GM12878 (cell line): ENCODE measurements around the gene DDX20. TPM values are rescaled to one million over a fixed set of nuclear protein-coding genes. Genes with fewer than 3 reads are reported as not detected.

Experiments
- ATAC-seq: fragments of 200-7000 bp; cut with Tn5 transposase; 3 replicates; pipeline ENCODE4 v1.9.1; 2020; ENCODE audit warnings: mild to moderate bottlenecking, moderate library complexity
- BruUV-seq: library from RNA; stranded (reverse); fragments of 400-500 nt; replicated peaks from 2 replicates; lab custom pipeline; 2021; lab: Mats Ljungman, UMichigan
- CTCF ChIA-PET: fragments of 300-600 bp; sonication (Branson Sonifier 250); formaldehyde crosslinking; extraction: SDS; loops from one replicate; lab custom pipeline; 2021; ENCODE audit warnings: inconsistent platforms; lab: Yijun Ruan, JAX
- POLR2A ChIA-PET: fragments of 350-600 bp; formaldehyde crosslinking; extraction: SDS; loops from one replicate; lab custom pipeline; 2021; ENCODE audit warnings: inconsistent platforms; lab: Charles Lee
- RAD21 ChIA-PET: fragments of 300-600 bp; sonication (Branson Sonifier 250); formaldehyde crosslinking; loops from one replicate; lab custom pipeline; 2023; ENCODE audit warnings: antibody characterized with exemption; ENCODE audit not compliant: unreplicated experiment; lab: Charles Lee
- SMC1A ChIA-PET: fragments of 300-600 bp; sonication (Branson Sonifier 250); formaldehyde crosslinking; loops from one replicate; lab custom pipeline; 2023; ENCODE audit not compliant: unreplicated experiment, uncharacterized antibody; lab: Charles Lee
- DNase-seq: peaks from one replicate; pipeline ENCODE4 v3.0.0-alpha.2; 2011; ENCODE audit warnings: low read depth, low spot score
- FAIRE-seq: peaks from 3 replicates; lab custom pipeline; 2011; peaks lifted over from hg19 to GRCh38; lab: Jason Lieb, UNC
- H2AFZ ChIP-seq: 2 replicates; pipeline ENCODE4 v1.6.0; 2011; ENCODE audit warnings: low read depth, low read length, control low read depth; ENCODE audit not compliant: control insufficient read depth
- H3K27ac ChIP-seq: 2 replicates; pipeline ENCODE4 v1.5.1; 2011; ENCODE audit warnings: control low read depth; ENCODE audit not compliant: control insufficient read depth, insufficient read depth
- H3K27me3 ChIP-seq, 2 experiments: replicated peaks in 1 of 2; 2 replicates each; pipeline versions ENCODE4 v1.6.0 to v1.6.1; 2011; ENCODE audit warnings: low read length in 1 of 2; ENCODE audit not compliant: control insufficient read depth in 2 of 2, insufficient read depth in 2 of 2
- H3K36me3 ChIP-seq, 2 experiments: 2 replicates each; pipeline ENCODE4 v1.5.1; 2011; ENCODE audit warnings: low read length in 1 of 2; ENCODE audit not compliant: control insufficient read depth in 2 of 2, insufficient read depth in 2 of 2
- H3K4me1 ChIP-seq: 2 replicates; pipeline ENCODE4 v1.6.1; 2011; ENCODE audit warnings: mild to moderate bottlenecking, low read length, moderate library complexity, mixed read lengths; ENCODE audit not compliant: control insufficient read depth, insufficient read depth
- H3K4me2 ChIP-seq: 2 replicates; pipeline ENCODE4 v1.6.0; 2011; ENCODE audit warnings: control low read depth; ENCODE audit not compliant: control insufficient read depth, insufficient read depth
- H3K4me3 ChIP-seq: fragments of 200-600 bp; sonication (generic); 2 replicates; pipeline ENCODE4 v1.5.1; 2016
- H3K79me2 ChIP-seq: 2 replicates; pipeline ENCODE4 v1.6.0; 2011; ENCODE audit warnings: low read length; ENCODE audit not compliant: control insufficient read depth, insufficient read depth
- H3K9ac ChIP-seq: 2 replicates; pipeline ENCODE4 v1.8.0; 2011; ENCODE audit warnings: low read length, control low read depth, mixed read lengths; ENCODE audit not compliant: control insufficient read depth, insufficient read depth
- H3K9me3 ChIP-seq: replicated peaks from 3 replicates; pipeline ENCODE4 v1.5.1; 2011; ENCODE audit warnings: mild to moderate bottlenecking, low read length; ENCODE audit not compliant: control insufficient read depth, insufficient read depth
- H4K20me1 ChIP-seq: 2 replicates; pipeline ENCODE4 v1.6.0; 2011; ENCODE audit not compliant: control insufficient read depth, insufficient read depth
- CBX5 ChIP-seq: sonication (generic); IDR thresholded peaks from 2 replicates; pipeline ENCODE4 v1.6.1; 2016; ENCODE audit warnings: low read depth, moderate library complexity, mild to moderate bottlenecking, inconsistent platforms
- MEF2B ChIP-seq: fragments of 450-650 bp; IDR thresholded peaks from 2 replicates; pipeline ENCODE4 v1.6.1; 2018; ENCODE audit warnings: mild to moderate bottlenecking, moderate library complexity; ENCODE audit not compliant: partially characterized antibody, poor library complexity, severe bottlenecking
- MTA3 ChIP-seq: IDR thresholded peaks from 2 replicates; pipeline ENCODE4 v1.6.1; 2012; ENCODE audit warnings: low read length, inconsistent platforms, borderline replicate concordance
- MYC ChIP-seq: IDR thresholded peaks from 2 replicates; pipeline ENCODE4 v1.6.1; 2011; ENCODE audit warnings: mild to moderate bottlenecking, low read length, moderate library complexity, inconsistent platforms; ENCODE audit not compliant: insufficient read depth, insufficient replicate concordance, insufficient read length, severe bottlenecking
- NRF1 ChIP-seq: conservative IDR thresholded peaks from 2 replicates; pipeline ENCODE4 v1.6.1; 2011; ENCODE audit warnings: mild to moderate bottlenecking, low read depth, low read length, improper control_type of control experiment
- POLR2A ChIP-seq: IDR thresholded peaks from 2 replicates; pipeline ENCODE4 v1.6.1; 2011; ENCODE audit warnings: low read depth, mild to moderate bottlenecking, low read length
- SUPT20H ChIP-seq: IDR thresholded peaks from 2 replicates; pipeline ENCODE4 v1.6.1; 2011; ENCODE audit warnings: low read depth, mild to moderate bottlenecking, low read length, moderate library complexity, borderline replicate concordance; ENCODE audit not compliant: control insufficient read depth
- ZNF274 ChIP-seq: IDR thresholded peaks from one replicate; pipeline ENCODE4 v1.8.0; 2011; ENCODE audit not compliant: insufficient read length, insufficient read depth
- WGBS: methylation state at CpG from one replicate; pipeline ENCODE4 v1.1.6; 2016; ENCODE audit warnings: low lambda C conversion rate; ENCODE audit not compliant: insufficient replicate concordance, insufficient coverage; ENCODE audit errors: missing lambda C conversion rate; 5-methylcytosine and 5-hydroxymethylcytosine counted together
- in situ Hi-C: fragments of 300-500 bp; cut with MboI; formaldehyde crosslinking; loops from 9 replicates; pipeline ENCODE4 v1.14.3; 2018; ENCODE audit warnings: mixed read lengths
- intact Hi-C: fragments of 100-400 bp; cut with micrococcal nuclease; formaldehyde crosslinking; loops from one replicate; pipeline ENCODE4 v1.14.2; 2022; ENCODE audit not compliant: unreplicated experiment
- polyA plus RNA-seq, 11 experiments: library from polyadenylated mRNA; depleted of rRNA in 4 of 11; unstranded in 6 of 11; stranded (reverse) in 5 of 11; fragments of >200 nt; fragmentation: Nextera tagmentation in 4 of 11; fragmentation: Illumina TruSeq in 1 of 11; extraction: Ambion mirVana in 4 of 11; extraction: Trizol in 1 of 11; gene quantifications; 1 replicate in 1 of 11; 2 replicates in 10 of 11; pipeline versions ENCODE4 v1.2.1 to v1.2.3, GENCODE V29; 2011 to 2016; ENCODE audit warnings: inconsistent platforms in 2 of 11, missing spikeins in 2 of 11, low read depth in 1 of 11
- total RNA-seq, 4 experiments: library from RNA; depleted of rRNA in 3 of 4; stranded (reverse); fragments of >200 nt in 3 of 4; fragmentation: Illumina TruSeq in 1 of 4; extraction: Trizol in 1 of 4; gene quantifications; 2 replicates each; pipeline versions ENCODE4 v1.2.1 to v1.2.3, GENCODE V29; 2013 to 2021
- TF ChIP-seq, protein P1 (sequence below): fragments of 450-650 bp; formaldehyde crosslinking; IDR thresholded peaks from 2 replicates; pipeline ENCODE4 v1.4.0; 2020; ENCODE audit warnings: mild to moderate bottlenecking, moderate library complexity

The DDX20 gene
- total and polyA plus RNA-seq, 10 of the 15 experiments (the other 5 are each of a cell fraction or from before 2014, with no cell fraction given): 7.2 to 30.6 (median 25.1) TPM

DNA sequence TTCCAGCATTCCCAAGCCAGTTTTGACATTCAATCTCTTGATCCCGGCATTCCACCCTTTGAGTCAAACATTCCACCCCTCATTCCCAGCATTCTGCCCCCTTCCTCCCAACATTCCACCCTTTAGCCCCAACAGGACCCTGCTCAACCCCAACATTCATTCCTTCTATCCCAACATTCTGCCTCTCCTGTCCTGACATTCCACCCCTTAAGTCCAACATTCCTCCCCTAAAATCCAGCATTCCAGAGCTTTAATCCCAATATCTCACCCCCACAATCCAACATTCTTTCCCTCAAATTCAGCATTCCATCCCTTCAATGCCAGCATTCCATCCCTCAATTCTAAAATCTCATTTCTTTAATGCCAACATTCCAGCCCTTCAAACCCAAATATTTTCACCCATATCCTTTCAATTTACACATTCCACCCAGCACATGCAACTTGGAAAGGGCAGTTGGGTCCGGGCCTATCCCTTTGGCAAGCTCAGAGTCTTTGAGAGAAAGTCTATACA is 22.9 kb downstream of the DDX20 start:
- Histone ChIP-seq H3K4me3 (no peak overlapping the region), H4K20me1 (no peaks in the 10 kb centered on the region), H3K27me3 (no peaks in the 10 kb centered on the region; a peak in 1 of 4 replicates), H3K36me3 (no peaks in the 10 kb centered on the region), H3K27ac (no peak overlapping the region), H3K9me3 (no peaks in the 10 kb centered on the region), H3K9ac (no peak overlapping the region), H2AFZ (no peak overlapping the region), H3K79me2 (no peaks in the 10 kb centered on the region), H3K4me2 (no peak overlapping the region), H3K4me1 (no peaks in the 10 kb centered on the region)
- CTCF ChIA-PET: interaction anchor here (1.1 to 1.4 kb wide), 2 partner anchors 9 to 64 kb away, joined by 3 read pairs; no protein-coding TSS in a partner anchor
- intact Hi-C loops: no loop called here
- no peak for DNase-seq
- FAIRE-seq: no peak
- RAD21 ChIA-PET: no interaction called here
- SMC1A ChIA-PET: no interaction called here
- no peak for TF ChIP-seq CBX5
- no peak for TF ChIP-seq ZNF274
- TF ChIP-seq POLR2A: no peak
- TF ChIP-seq MEF2B: no peak
- no peak for TF ChIP-seq MTA3
- no peak for TF ChIP-seq MYC
- TF ChIP-seq NRF1: no peak
- TF ChIP-seq, protein P1, sequence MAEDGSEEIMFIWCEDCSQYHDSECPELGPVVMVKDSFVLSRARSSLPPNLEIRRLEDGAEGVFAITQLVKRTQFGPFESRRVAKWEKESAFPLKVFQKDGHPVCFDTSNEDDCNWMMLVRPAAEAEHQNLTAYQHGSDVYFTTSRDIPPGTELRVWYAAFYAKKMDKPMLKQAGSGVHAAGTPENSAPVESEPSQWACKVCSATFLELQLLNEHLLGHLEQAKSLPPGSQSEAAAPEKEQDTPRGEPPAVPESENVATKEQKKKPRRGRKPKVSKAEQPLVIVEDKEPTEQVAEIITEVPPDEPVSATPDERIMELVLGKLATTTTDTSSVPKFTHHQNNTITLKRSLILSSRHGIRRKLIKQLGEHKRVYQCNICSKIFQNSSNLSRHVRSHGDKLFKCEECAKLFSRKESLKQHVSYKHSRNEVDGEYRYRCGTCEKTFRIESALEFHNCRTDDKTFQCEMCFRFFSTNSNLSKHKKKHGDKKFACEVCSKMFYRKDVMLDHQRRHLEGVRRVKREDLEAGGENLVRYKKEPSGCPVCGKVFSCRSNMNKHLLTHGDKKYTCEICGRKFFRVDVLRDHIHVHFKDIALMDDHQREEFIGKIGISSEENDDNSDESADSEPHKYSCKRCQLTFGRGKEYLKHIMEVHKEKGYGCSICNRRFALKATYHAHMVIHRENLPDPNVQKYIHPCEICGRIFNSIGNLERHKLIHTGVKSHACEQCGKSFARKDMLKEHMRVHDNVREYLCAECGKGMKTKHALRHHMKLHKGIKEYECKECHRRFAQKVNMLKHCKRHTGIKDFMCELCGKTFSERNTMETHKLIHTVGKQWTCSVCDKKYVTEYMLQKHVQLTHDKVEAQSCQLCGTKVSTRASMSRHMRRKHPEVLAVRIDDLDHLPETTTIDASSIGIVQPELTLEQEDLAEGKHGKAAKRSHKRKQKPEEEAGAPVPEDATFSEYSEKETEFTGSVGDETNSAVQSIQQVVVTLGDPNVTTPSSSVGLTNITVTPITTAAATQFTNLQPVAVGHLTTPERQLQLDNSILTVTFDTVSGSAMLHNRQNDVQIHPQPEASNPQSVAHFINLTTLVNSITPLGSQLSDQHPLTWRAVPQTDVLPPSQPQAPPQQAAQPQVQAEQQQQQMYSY (CRISPR knock-in tag): no peak
- no peak for TF ChIP-seq SUPT20H
- POLR2A ChIA-PET: no interaction called here
- WGBS: 12% methylated on average over 2 of the region's 2 CpGs
- in situ Hi-C loops: no loop called here
- no peak for ATAC-seq
- no TSS peak for BruUV-seq
